ENCODE measurements around the gene ETNK2. TPM values are rescaled to one million over a fixed set of nuclear protein-coding genes. Genes with fewer than 3 reads are reported as not detected.
"Not testable (repeated sequence)": the region's sequence is repeated elsewhere in the genome, so short reads cannot be mapped to it uniquely, and the experiment has no call there.

ETNK2 gene
- total RNA-seq, 1 donor from 2014 or later = 2.8 TPM

GRCh38 chr1:204126386-204126785, 25.5 kb downstream of the ETNK2 start:
- no peak for ATAC-seq

DNA sequence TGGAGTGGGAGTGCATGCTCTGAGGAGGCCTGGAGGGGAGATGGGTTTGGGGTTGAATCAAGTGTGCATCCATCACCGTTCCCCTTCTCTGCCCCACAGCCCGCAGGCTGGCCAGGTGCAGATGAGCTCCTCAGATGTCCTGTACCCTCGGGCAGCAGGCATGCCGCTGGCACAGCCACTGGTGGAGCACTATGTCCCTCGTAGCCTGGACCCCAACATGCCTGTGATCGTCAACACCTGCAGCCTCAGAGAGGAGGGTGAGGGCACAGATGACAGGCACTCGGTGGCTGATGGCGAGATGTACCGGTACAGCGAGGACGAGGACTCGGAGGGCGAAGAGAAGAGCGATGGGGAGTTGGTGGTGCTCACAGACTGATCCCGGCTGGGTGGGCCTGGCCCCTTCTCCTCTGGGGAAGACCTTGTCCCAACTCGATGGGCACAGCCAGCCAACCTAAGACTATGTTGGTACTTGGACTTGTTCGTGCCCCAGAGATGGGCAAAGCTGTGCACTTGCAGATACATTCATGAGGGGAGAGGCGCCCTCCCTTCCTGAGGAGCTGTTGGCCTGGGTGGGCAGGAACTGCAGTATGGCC, 26.0 kb downstream of the ETNK2 start:
- ATAC-seq = no peak

GRCh38 chr1:204124639-204125038, 27.2 kb downstream of the ETNK2 start:
- ATAC-seq = no peak

DNA sequence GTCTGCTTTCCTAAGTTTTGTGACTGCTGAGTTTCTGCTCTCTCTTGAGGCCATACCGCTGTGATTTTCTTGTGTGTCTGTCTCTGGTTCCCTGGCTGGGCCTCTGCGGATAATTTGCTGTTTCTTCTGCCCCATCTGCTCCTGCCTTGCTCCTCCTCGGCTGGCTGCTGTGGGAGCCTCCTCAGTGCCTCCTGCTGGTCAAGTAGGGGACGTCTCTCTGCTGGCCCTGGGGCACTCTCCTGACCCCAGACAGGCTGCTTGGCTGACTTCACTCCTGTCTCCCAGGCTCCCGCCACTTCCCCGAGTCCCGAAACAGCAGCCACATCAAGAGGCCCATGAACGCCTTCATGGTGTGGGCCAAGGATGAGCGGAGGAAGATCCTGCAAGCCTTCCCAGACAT, 28.5 kb downstream of the ETNK2 start:
- no peak for ATAC-seq

DNA sequence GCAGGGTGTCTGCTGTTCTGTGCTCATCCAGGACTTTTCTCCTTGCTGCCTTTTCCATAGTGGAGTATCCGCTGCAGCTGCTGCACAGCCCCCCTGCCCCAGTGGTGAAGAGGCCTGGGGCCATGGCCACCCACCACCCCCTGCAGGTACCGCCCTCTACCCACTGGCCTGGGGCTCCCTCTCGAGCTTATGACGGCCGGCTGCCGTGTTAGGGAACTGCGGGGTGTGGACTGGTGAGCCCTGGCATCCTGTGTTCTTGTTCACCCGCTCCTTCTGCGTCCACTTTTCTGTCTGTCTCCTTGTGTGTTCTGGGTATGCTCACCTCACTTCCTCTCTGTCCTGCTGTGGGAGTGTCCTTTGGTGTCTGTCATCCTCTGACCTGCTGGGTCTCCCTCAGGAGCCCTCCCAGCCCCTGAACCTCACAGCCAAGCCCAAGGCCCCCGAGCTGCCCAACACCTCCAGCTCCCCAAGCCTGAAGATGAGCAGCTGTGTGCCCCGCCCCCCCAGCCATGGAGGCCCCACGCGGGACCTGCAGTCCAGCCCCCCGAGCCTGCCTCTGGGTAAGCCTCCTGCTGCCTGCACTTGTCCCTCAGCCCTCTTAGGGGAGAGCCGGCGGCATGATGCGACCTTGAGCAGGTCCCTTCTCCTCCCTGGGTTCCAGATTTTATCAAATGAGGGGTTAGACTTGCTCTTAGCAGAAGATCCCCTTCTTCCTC, 29.8 kb downstream of the ETNK2 start:
- no peak for ATAC-seq

- peak; percentile 78 for ATAC-seq
Measured at GRCh38 chr1:204116539-204116938, 35.3 kb downstream of the ETNK2 start.

DNA sequence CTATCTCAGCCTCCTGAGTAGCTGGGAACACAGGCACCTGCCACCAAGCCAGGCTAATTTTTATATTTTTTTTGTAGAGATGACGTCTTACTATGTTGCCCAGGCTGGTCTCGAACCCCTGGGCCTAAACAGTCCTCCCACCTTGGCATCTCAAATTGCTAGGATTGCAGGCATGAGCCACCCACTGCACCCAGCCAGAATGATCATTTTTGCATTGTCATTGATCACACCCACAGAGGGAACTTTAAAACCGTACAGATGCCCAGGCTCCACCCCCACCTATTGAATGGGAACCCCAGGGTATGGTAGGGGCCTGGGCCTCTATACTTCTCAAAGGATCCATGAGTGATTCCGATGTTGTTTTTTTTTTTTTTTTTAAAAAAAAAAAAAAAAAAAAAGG, 36.7 kb downstream of the ETNK2 start:
- ATAC-seq = no peak

DNA sequence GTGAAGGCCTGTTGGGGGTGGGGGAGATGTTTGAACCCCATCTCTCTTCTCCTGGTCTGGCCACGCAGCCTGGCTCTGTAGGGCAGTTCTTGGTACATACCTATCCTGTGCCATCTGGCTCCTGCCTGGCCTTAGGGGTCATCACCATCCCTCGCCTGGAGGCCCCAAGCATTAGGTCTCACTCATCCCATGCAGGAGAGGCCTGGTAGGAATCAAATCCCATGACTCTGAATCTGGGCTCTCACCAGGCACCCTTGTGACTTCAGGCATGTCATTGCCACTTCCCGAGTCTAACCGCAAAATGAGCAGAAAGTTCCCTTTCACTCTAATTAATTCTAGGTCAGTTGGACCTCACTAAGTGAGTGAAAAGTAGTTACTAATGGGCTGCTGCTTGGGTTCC, 37.2 kb downstream of the ETNK2 start:
- no peak for ATAC-seq

GRCh38 chr1:204113896-204114295, 37.9 kb downstream of the ETNK2 start:
- ATAC-seq = peak; percentile 52

- ATAC-seq = no peak
Measured at GRCh38 chr1:204112876-204113730, 38.7 kb downstream of the ETNK2 start.

GRCh38 chr1:204110894-204111633, 40.8 kb downstream of the ETNK2 start:
- no peak for ATAC-seq

DNA sequence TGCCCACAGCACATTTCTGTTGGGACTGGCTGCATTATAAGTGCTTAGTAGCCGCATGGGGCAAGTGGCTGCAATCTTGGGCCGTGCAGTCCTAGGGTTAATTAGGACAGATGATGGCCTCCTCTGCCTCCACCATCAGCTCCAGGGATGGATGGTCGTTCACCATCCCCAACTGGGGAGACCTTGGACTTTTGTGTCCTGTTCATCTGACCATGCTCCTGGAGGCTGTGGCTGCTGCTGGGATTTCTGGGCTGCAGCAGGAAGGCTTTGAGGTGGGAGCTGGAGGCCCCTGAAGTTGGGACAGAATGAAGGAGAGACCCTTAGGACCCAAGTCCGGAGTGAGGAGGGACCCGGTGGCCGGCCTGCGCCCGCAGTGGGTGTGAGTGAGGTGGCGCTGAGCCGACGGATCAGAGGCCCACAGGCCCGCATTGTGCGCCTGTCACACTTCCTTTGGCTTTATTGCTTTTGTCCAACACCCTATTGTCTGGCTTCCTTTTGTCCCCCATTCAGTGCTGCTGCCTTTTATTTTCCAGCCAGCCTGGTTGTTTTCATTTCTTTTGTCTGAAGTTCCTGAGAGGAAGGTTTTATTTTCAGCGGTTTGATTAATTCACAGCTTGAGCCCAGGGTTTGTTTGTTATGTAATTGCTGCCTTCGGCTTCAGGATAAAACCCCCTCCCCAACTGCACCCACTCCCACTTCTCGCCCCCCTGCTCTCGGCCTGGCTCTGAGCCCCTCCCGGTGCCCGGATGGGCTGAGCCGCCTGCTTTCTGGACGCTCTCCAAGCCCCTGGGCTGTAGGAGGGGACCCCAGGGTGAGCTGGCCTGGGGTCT, 43.3 kb downstream of the ETNK2 start:
- no peak for ATAC-seq

GRCh38 chr1:204107892-204108291, 44.0 kb downstream of the ETNK2 start:
- ATAC-seq = no peak

GRCh38 chr1:204106825-204107224, 45.0 kb downstream of the ETNK2 start:
- ATAC-seq = no peak

DNA sequence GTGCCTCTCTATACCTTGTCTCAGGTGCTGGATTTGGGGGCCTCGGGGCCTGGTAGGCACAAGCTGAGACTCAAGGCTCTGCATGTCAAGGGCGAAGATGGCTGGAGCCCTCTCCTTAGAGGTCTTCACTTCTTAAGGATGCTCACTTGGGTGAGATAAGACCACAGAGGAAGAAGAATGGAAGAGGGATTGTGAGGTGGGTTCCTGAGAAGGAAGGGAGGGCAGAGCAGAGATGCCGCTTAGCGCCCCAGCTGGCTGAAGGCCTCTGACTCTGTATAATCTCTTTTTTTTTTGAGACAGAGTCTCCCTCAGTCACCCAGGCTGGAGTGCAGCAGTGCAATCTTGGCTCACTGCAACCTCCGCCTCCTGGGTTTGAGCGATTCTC, 46.7 kb downstream of the ETNK2 start:
- no peak for ATAC-seq

- ATAC-seq = peak; percentile 67
Measured at GRCh38 chr1:204104331-204105130, 47.3 kb downstream of the ETNK2 start.

- no peak for ATAC-seq
Measured at GRCh38 chr1:204103431-204103741, 48.5 kb downstream of the ETNK2 start.

DNA sequence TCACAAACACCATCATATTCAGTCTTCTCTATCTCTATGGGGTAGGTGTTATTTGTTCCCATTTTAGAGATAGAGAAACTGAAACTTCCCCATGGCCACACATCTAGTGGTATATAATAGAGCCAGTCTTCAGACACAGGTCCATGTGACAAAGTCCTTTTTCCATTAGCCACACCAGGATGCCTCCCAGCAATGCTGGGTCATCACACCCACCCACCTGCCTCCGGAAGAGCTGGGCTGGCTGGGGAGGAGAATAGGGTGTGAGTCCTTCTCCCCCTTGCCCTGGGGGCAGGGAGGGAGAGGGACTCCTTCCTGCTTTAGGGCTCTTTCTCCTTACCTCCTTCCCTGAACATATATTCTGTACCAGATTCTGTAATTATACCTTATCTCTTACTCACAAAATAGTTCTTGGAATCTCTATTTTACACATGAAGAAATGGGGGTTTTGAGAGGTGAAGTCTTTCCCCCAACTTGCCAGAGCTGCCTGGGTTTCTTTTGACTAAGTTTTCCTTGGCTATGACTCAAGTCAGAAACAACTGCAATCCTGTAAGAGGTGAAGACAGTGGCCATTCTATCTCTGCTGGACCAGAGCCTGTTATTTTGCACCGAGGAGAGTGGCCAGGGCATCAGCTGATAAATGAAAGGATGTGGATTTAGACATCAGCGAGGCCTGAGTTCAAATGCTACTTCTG, 49.0 kb downstream of the ETNK2 start:
- peak; percentile 12 for ATAC-seq

GRCh38 chr1:204102029-204102611, 49.7 kb downstream of the ETNK2 start:
- no peak for ATAC-seq

DNA sequence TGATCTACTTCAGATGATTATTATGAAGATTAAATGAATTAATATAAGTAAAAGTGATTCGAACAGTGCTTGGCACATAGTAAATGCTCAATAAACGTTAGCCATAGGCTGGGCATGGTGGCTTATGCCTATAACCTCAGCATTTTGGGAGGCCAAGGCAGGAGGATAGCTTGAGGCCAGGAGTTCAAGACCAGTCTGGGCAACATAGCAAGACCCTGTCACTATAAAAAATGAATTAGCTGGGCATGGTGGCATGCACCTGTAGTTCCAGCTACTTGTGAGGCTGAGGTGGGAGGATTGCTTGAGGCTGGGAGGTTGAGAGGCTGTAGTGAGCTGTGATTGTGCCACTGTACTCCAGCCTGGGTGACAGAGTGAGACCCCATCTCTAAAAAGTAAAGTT, 52.1 kb downstream of the ETNK2 start:
- not testable (repeated sequence) for ATAC-seq
